Keratinocyte (primary cell): ENCODE measurements around the gene SH3PXD2A. TPM values are rescaled to one million over a fixed set of nuclear protein-coding genes. Genes with fewer than 3 reads are reported as not detected.
A peak's percentile ranks its signal among the peaks of the same experiment; 100 is the strongest.

Source experiments
- DNase-seq: peaks from one replicate; pipeline ENCODE4 v3.0.0-alpha.2; 2011; ENCODE audit warnings: low read depth, missing footprints, low spot score
- FAIRE-seq: peaks from 2 replicates; lab custom pipeline; 2011; peaks lifted over from hg19 to GRCh38; lab: Jason Lieb, UNC
- H2AFZ ChIP-seq: 2 replicates; pipeline ENCODE4 v1.6.0; 2012; ENCODE audit warnings: low read length, control low read depth, inconsistent platforms; ENCODE audit not compliant: control insufficient read depth
- H3K27ac ChIP-seq: 2 replicates; pipeline ENCODE4 v1.5.1; 2011; ENCODE audit warnings: low read length; ENCODE audit not compliant: control insufficient read depth, insufficient read depth
- H3K27me3 ChIP-seq: 3 replicates; pipeline ENCODE4 v1.6.0; 2011; ENCODE audit warnings: low read length; ENCODE audit not compliant: control insufficient read depth, insufficient read depth; ENCODE audit errors: extremely low read depth
- H3K36me3 ChIP-seq, 2 experiments: 2 replicates in 1 of 2; 3 replicates in 1 of 2; pipeline ENCODE4 v1.5.1; 2011; ENCODE audit warnings: low read length in 2 of 2, mild to moderate bottlenecking in 1 of 2; ENCODE audit not compliant: control insufficient read depth in 2 of 2, insufficient read depth in 2 of 2; ENCODE audit errors: extremely low read depth in 1 of 2
- H3K4me1 ChIP-seq: 3 replicates; pipeline ENCODE4 v1.5.1; 2011; ENCODE audit warnings: low read length; ENCODE audit not compliant: control insufficient read depth, insufficient read depth; ENCODE audit errors: extremely low read depth
- H3K4me2 ChIP-seq: 3 replicates; pipeline ENCODE4 v1.6.0; 2011; ENCODE audit warnings: low read depth, low read length; ENCODE audit not compliant: control insufficient read depth, insufficient read depth; ENCODE audit errors: extremely low read depth
- H3K4me3 ChIP-seq, 3 experiments: fragments of 200-600 bp in 1 of 3; sonication (generic) in 1 of 3; 2 replicates in 2 of 3; 3 replicates in 1 of 3; pipeline ENCODE4 v1.5.1; 2011 to 2016; ENCODE audit warnings: low read length in 3 of 3, mild to moderate bottlenecking in 3 of 3, control low read depth in 2 of 3, inconsistent platforms in 1 of 3, low read depth in 1 of 3, mixed read lengths in 1 of 3, mixed run types in 1 of 3, moderate library complexity in 1 of 3; ENCODE audit not compliant: control insufficient read depth in 2 of 3, insufficient read depth in 2 of 3; ENCODE audit errors: extremely low read depth in 1 of 3
- H3K79me2 ChIP-seq: 2 replicates; pipeline ENCODE4 v1.6.0; 2012; ENCODE audit warnings: low read length; ENCODE audit not compliant: control insufficient read depth, insufficient read depth
- H3K9ac ChIP-seq: 3 replicates; pipeline ENCODE4 v1.6.0; 2011; ENCODE audit warnings: low read length; ENCODE audit not compliant: control insufficient read depth, insufficient read depth; ENCODE audit errors: extremely low read depth
- H3K9me1 ChIP-seq: 3 replicates; pipeline ENCODE4 v1.6.0; 2011; ENCODE audit warnings: low read length; ENCODE audit not compliant: control insufficient read depth, insufficient read depth; ENCODE audit errors: extremely low read depth
- H3K9me3 ChIP-seq: 2 replicates; pipeline ENCODE4 v1.5.1; 2012; ENCODE audit warnings: low read depth, low read length; ENCODE audit not compliant: control insufficient read depth
- H4K20me1 ChIP-seq: 3 replicates; pipeline ENCODE4 v1.6.0; 2011; ENCODE audit warnings: low read length; ENCODE audit not compliant: control insufficient read depth, insufficient read depth; ENCODE audit errors: extremely low read depth
- CTCF ChIP-seq, 3 experiments: IDR thresholded peaks in 1 of 3; conservative IDR thresholded peaks in 1 of 3; optimal IDR thresholded peaks in 1 of 3; 2 replicates in 2 of 3; 3 replicates in 1 of 3; pipeline versions ENCODE3 to v1.5.1; 2011; ENCODE audit warnings: low read length in 3 of 3, mild to moderate bottlenecking in 3 of 3, moderate library complexity in 2 of 3, control low read depth in 1 of 3, inconsistent platforms in 1 of 3; ENCODE audit not compliant: insufficient read depth in 2 of 3; ENCODE audit errors: extremely low read depth in 1 of 3
- EZH2 ChIP-seq: IDR thresholded peaks from one replicate; pipeline ENCODE4 v1.6.1; 2012; ENCODE audit warnings: inconsistent platforms, mild to moderate bottlenecking, low read length, moderate library complexity
- dilution Hi-C: fragments of 300-500 bp; cut with MboI; formaldehyde crosslinking; loops from one replicate; pipeline ENCODE4 v1.7.0; 2020; ENCODE audit warnings: low sequenced_read_pairs; ENCODE audit not compliant: extremely low pct_ligation_motif_present
- polyA plus RNA-seq, 5 experiments: library from polyadenylated mRNA; depleted of rRNA in 3 of 5; stranded (reverse) in 3 of 5; stranded (forward) in 1 of 5; unstranded in 1 of 5; fragments of >200 nt; gene quantifications; 1 replicate in 1 of 5; 2 replicates in 3 of 5; 3 replicates in 1 of 5; pipeline versions ENCODE4 v1.2.1 to v1.2.3, GENCODE V29; 2011 to 2012; ENCODE audit warnings: missing spikeins in 2 of 5, low read depth in 1 of 5, low replicate concordance in 1 of 5

Gene SH3PXD2A
- polyA plus RNA-seq, 1 donor (not counting 4 experiments of a cell fraction or from before 2014, with no cell fraction given): 33.9 TPM

DNA sequence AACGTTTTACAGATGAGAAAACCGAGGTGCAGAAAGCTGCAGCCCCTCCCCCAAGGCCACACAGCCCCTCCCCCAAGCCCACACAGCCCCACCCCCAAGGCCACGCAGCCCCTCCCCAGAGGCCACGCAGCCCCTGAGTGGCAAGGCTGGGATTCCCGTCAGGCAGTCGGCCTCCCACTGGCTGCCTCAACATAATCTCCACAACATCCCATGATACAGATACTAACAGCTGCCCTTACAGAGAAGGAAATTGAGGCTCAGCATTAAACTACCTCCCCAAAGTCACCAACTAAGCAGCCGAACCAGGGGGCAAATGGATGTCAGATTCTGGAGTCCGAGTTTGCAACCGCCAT lies 15.9 kb downstream of the SH3PXD2A start:
- peaks cover 80% of the 10 kb centered on the region for H4K20me1 ChIP-seq
- DNase-seq: no peak

GRCh38 chr10:103838862-103839518 lies 16.4 kb downstream of the SH3PXD2A start:
- H3K4me1 ChIP-seq: peaks cover 73% of the 10 kb centered on the region
- H3K79me2 ChIP-seq: peaks cover 98% of the 10 kb centered on the region
- H3K4me2 ChIP-seq: peak overlapping the region; percentile 60
- H2AFZ ChIP-seq: no peak overlapping the region
- H3K27ac ChIP-seq: peak overlapping the region; percentile 64
- dilution Hi-C loops: no loop called here
- peaks cover 26 to 66% of the 10 kb centered on the region in 2 experiments for H3K36me3 ChIP-seq
- peak overlapping the region; percentile 33 for H3K9ac ChIP-seq
- DNase-seq (no peak), FAIRE-seq (peak; percentile 79)
- no peaks in the 10 kb centered on the region for H3K9me3 ChIP-seq
- H3K27me3 ChIP-seq: no peaks in the 10 kb centered on the region
- peaks cover 26% of the 10 kb centered on the region for H3K9me1 ChIP-seq
- H4K20me1 ChIP-seq: peaks cover 80% of the 10 kb centered on the region
- H3K4me3 ChIP-seq: no peak overlapping the region
- TF ChIP-seq EZH2: no peak
- no peak for TF ChIP-seq CTCF (optimal IDR thresholded peaks at IDR 0.05 in 1 of 3, IDR thresholded peaks at IDR 0.05 in 1 of 3, conservative IDR thresholded peaks at IDR 0.05 in 1 of 3; ENCODE audit: extremely low read depth in 1 of 3, insufficient read depth in 2 of 3, low read length in 3 of 3)

More for the DNA sequence above, 15.9 kb downstream of the SH3PXD2A start:
- Histone ChIP-seq H3K9me1 (peaks cover 31% of the 10 kb centered on the region), H3K4me3 (no peak overlapping the region), H3K27me3 (no peaks in the 10 kb centered on the region), H3K9ac (peak overlapping the region; percentile 33), H3K79me2 (peaks cover 98% of the 10 kb centered on the region), H2AFZ (no peak overlapping the region), H3K4me1 (peaks cover 78% of the 10 kb centered on the region), H3K27ac (peak overlapping the region; percentile 15), H3K4me2 (peak overlapping the region; percentile 55), H3K36me3 (peaks cover 26 to 64% of the 10 kb centered on the region in 2 experiments), H3K9me3 (no peaks in the 10 kb centered on the region)
- TF ChIP-seq CTCF (optimal IDR thresholded peaks at IDR 0.05 in 1 of 3, IDR thresholded peaks at IDR 0.05 in 1 of 3, conservative IDR thresholded peaks at IDR 0.05 in 1 of 3; ENCODE audit: extremely low read depth in 1 of 3, insufficient read depth in 2 of 3, low read length in 3 of 3): no peak
- TF ChIP-seq EZH2: no peak
- FAIRE-seq: no peak
- dilution Hi-C loops: no loop called here
